Esophagus squamous epithelium (tissue), 4 donors: ENCODE results near the gene TMEM95.

Experiments
- CTCF ChIP-seq, 6 experiments: fragments of 450-650 bp in 4 of 6; fragments of 200-600 bp in 2 of 6; sonication (generic) in 2 of 6; IDR thresholded peaks; one replicate each; pipeline ENCODE4 v1.5.1; 2016 to 2019; ENCODE audit warnings: antibody characterized with exemption in 6 of 6, mild to moderate bottlenecking in 4 of 6, moderate library complexity in 4 of 6
- POLR2A ChIP-seq, 4 donors: fragments of 450-650 bp; IDR thresholded peaks; one replicate each; pipeline ENCODE4 v1.6.1; 2017; ENCODE audit warnings: antibody characterized with exemption in 4 of 4, mild to moderate bottlenecking in 4 of 4, moderate library complexity in 3 of 4

DNA sequence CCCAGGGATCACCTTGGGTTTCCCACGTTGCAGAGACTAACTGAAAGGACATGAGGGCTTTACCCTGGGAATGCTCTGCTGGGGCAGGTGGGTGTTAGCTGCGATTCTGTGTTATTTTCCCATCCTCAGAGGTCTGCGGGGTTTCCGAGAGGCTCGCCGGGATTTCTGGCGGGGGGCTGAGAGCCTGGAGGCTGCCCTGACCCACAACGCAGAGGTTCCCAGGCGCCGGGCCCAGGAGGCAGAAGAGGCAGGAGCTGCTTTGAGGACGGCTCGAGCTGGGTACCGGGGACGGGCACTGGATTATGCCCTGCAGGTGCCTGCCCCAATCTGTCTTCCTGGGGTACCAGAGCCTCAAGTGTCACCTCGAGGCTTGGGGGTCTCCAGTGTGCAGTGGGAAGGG lies 11.7 kb upstream of the TMEM95 start:
- no peak for TF ChIP-seq POLR2A (IDR thresholded peaks at IDR 0.05)
- no peak for TF ChIP-seq CTCF (IDR thresholded peaks at IDR 0.05)
